NCI-H146 treated with DMSO at 0.1 percent for 48 hours (cell line): ENCODE results near the gene AMBRA1.

ENCODE experiments used
- DNase-seq: peaks from one replicate; lab custom pipeline; 2025; ENCODE audit not compliant: unreplicated experiment; lab: John Stamatoyannopoulos, UW

Gene AMBRA1

DNA sequence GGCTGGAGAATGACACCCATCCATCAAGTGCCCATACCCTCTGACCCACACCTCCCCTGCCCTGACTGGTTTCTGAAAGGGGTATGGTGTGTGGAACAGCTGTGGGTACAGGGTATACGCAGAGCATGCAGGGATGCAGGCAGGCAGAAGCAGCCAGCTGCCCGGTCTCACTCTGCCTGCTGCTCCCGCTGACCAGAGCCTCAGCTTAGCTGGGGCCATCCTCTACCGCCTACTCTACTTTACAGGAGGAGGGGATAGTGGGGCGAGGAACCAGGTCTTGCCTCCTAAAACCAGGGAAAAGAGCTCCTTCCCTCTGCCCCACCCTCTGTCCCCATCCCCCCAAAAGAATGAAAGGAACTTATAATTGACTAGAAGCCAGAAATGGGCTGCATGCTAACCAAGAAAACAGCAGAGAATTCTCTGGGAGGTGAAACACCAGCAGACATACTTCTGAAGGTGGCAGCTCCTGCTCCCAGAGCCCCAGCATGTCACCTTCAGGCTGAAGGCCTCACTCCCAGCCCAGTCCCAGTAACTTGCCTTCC, 189.3 kb downstream of the AMBRA1 start:
- DNase-seq, result no peak

DNA sequence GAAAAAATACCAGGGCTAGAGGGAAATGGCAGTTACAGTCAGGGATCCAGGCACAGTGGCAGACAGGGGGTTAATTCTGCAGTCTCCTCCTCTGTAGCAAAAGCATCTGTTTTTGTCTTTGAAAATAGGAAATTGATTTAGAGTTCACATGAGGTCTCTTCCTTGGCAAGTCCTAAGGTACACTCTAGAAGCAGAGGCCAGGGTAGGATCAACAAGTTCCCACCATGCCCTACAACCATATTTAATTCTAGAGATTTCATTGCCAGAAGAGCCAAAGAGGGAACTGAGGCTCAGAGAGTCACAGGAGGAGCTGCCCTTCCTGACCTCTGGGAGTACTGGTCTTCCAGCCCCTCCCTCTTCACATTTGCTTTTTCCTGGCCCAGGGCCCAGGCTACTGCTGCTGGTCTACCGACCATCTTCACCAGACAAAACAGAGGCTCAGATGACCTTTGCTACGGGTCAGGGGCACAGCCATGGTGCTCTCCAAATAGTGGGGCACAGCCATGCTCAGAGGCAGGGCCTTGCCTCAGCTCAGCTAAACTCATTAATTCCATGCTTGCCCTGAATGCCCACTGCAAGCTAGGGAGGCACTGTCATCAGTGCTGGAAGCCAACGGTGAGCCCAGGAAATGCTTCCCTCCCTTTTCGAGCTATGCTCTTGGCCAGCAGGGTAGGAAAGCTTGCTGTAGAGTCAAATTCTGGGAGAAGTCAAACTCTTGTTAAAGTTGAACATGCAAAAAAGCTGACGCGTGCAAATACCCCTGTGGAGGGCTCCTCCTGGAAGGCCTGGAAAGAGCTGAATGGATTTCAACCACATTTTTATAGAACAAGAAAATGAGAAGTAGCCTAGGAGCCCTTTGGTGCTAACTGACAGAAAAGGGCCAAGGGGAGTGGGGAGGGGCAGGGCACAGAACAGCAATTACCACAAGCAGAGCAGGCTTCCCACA, 190.6 kb downstream of the AMBRA1 start:
- DNase-seq, result no peak

DNA sequence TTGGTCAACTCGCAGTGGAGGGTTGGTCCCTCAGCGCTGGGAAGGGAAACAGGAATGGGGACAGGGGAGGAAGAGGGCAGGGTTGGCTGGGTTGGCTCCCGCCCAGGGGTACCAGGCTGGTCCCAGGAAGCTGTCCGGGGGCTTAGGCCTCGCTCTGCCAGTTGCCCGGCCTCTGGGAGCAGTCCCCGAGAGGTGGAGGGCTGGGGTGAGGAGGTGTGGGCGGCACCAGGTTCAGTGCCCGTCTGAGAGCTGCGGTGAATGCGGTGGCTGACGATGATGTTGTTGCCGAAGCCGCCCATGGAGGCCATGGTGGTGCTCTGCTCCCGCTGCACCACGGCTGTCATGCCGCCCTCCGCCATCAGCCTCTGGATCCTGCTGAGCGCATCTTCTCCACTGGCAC, 196.3 kb downstream of the AMBRA1 start:
- DNase-seq, result no peak

DNA sequence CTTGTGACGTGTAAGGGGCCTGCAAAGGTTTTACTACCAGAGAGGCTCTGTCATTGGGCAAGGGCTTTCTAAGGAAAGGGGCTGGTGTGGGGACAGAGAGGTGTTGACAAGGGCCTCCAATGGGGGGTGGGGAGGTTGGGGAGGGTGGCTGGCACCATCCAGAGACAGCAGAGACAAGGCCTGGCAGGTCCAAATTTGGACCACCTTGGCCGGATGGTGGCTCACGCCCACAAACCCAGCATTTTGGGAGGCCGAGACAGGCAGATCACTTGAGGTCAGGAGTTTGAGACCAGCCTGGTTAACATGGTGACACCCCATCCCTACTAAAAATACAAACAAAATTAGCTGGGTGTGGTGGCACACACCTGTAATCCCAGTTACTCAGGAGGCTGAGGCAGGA, 200.1 kb downstream of the AMBRA1 start:
- no peak for DNase-seq

DNA sequence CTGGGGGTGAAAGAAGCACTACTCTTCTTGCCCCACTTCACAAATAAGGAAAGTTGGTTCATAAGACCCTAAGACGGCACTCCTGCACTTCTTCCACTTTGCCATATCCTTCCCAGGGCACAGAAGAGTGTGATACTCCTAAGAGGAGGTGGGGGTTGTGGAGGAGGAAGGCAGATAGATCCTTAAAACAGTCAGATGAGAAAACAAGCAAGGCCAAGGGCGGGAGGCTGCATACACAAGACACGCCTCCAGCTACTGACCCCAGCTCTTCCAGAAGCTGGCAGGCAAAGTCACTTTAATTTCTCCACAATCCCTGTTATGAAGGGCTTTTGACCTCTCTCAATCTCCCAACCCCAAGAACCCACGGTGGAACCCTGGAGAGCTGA, 200.6 kb downstream of the AMBRA1 start:
- no peak for DNase-seq

DNA sequence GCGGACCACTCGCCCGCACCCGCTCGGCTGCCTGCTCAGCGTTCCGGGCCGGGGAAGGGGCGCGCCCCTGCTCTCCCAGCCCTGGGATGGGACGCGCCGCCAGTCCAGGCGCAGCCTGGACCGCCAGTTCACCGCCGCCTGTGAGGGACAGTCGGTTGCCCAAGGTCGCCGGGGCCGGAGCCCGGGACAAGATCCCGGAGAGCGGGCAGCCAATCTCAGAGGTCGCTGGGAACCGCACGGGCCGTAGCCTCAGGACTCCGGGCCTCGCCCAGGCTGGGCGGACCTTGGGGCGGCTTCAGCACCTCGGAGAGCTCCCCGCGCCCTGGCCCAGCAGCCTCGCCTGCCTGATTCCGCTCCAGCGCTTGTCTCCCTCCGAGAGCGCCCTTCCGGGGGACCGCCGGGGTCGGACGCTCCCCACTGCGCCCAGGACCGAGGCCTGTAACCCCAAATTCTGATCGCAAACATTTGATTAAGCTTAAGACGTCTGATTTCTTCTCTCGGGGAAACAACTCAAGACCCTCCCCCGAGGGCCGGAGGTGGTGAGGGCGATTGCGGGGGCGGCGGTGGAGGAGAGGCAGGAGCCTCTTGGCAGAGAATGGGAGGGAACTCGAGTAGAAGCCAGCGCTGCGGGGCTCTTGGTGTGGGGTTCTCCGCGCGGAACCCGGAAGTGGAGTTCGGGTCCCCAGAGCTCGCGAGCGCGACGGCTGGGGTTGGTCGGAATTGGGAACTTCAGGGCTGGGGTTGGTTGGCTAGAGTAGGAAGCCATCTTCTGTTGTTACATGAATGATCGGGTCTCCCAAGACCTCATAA, 201.2 kb downstream of the AMBRA1 start:
- DNase-seq, result no peak

DNA sequence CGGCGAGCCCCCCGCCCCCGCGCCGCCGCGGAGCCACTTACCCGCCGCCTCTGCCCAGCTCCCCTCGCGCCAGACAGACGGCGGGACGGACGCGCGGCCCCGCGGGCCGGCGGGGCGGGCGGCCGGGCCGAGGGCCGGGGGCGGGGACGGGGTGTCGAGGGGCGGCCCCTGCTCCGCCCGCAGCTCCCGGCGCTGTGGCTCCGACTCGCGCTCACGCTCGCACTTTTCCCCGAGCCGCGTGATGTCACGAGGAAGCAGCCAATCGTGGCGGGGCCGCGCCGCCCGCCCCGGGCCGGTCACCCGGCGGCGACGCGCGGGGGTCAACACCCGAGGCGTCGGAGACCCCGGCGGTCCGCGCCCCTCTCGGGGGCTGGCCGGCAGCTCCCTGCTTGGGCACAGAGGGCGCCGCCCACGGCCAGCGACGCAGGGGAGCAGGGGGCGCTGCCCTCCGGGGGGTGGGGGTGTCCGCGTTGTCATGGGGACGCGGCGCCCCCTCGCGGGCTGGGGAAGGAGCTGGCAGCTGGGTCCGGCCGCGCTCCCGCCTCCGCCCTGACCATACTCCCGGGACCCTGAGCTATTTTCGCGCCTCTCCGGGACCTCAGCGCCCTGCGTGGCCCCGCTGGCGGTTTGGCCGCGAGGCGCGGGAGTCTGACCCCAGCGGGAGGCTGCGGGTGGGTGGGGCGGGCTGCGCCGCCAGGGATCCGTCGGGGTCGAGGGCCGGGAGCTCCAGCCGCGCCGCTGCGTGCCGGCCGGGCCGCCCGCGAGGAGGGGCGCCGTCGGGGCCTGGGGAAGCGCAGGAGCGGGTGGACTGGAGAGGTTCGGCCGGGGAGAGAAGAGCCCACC, 202.0 kb downstream of the AMBRA1 start, which contains the start of gene CHRM4:
Gene CHRM4 (minus strand): TSS at position 199 of the 843 bp plus-strand sequence. CDS start 5,219 bp downstream, outside the sequence.
- DNase-seq, result peak; percentile 53

DNA sequence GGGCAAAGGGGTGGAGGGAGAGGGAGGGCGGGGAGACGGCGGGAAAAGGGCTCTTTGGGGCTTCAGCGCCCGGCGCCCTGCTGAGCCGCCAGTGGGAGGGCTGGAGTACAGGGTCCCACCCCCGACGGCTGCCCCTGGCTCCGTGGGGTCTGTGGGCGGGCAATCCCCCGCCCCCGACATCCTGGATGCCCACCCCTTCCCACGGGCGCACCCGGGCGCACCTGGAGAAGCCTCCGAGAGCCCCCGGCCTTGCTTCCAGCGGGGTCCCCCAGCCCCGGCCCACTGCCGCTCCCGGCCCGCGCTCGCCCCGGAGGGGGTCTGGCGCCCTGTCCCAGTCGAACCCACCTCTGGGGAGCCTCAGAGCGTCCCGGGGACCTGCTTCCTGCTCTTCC, 202.6 kb downstream of the AMBRA1 start:
- no peak for DNase-seq

DNA sequence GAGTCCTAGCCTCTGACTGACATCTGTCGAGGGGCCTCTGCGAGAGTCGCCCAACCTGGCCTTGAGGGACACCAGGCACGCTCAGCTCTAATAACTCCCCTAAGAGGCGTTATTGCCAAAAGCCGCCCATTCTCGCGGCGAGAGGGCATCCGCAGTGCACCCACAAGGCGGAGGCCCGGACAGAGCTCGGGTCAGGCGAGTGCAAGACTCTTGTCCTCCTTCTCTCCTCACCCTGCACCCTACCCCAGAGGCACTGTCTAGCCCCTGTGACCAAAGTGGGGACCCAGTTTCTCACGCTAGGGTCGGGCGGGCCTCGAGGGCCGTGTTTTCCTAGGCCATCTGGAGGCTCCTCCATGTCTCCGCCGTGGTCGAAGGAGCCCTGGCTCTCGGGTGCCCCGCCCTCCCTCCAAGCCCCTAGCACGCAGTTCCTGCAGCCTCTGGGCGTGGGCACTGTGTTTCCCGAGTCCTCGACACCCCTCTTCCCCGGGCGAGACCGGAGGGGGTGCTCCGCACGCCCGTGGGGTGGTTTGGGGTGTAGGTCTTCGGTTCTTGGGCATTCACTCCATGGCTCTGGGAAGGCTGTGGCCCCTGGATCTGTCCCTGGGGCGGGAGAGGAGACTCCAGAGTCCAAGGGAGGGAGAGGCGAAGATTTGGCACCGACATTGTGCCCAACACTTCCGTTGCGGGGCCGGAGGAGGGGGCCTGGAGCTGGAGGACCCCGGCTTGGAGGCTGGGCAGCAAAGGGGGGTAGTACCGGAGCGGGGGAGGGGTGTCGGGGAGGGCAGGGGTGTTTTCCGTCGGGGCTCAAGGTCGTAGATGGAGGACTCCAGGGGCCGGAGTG, 203.3 kb downstream of the AMBRA1 start:
- DNase-seq, result no peak

DNA sequence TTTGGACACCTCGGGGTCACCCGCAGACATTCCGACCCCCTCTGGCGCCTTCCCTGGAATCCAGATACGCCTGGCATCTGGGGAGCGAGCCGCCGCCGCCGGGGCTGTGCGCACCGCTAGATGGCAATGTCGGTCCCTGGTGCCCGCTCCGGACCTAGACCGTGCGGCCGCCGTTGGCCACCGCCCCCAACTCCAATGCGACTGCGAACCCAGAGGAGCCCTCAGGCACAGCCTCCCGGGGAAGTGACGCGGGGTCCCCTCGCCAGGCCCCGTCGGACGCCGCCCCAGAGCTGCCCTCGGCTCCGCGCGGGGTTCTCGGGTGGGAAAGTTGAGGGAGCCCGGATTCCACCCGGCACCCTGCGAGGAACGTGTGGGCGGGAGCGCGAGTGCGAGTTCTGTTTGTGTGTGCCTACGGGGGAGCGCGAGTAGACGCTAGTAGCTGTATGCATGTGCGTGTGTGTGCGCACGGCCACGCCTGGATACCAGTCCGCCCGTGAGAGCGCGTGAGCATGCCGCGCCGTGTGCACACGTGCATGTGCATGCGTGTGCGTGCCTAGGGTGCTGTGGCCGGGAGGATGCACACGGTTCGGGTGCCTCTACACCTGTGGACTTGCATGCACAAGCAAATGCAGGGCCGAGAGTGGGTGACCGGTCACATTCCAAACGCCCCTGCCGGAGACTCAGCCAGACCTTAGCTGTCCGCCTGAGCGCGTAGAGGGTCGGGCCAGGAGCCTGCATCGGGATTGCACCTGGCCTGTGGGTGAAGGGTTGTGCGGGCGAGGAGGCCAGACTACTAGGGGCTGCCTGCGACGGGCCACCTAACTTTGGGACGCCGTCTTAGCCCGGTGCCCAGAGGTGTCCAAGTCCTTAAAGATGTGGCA, 204.1 kb downstream of the AMBRA1 start:
- peak; percentile 35 for DNase-seq

DNA sequence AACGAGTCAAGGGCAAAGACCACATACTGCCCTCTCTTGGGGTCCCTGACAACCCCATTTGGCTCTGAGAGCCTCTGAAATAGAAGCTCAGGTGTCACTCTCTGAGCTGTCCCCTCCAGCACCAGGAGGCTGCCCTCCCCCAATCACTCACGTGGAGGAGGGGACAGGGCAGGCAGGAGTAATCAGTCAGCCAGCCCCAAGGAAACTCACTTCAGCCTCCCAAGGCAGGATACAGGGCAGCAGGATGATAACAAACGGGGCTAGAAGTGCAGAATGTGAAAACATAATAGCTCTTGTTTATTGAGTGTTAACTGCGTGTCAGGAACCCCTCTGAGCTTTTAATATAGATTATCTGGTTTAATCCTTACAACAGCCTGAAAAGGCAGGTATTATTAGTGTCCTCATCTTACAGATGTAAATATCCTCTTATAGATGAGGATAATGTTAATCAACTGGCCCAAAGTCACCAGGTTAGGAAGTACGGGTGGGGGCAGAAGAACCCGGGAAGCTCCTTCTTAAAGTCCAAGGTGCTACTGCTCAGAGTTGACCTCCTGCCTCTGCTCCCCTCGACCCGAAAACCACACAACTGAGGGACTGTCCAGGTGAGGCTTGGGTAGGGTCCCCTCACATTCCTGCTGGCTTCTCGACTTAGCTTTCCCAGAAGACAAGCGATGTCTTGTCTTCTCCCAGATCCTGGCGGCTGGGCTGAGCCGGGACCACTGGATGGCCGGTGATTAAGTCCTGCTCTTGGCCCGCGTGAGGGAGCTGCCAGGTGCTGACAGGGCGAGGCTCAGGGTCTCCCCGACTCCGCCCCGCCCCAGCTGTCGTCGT, 205.0 kb downstream of the AMBRA1 start:
- DNase-seq, result no peak

DNA sequence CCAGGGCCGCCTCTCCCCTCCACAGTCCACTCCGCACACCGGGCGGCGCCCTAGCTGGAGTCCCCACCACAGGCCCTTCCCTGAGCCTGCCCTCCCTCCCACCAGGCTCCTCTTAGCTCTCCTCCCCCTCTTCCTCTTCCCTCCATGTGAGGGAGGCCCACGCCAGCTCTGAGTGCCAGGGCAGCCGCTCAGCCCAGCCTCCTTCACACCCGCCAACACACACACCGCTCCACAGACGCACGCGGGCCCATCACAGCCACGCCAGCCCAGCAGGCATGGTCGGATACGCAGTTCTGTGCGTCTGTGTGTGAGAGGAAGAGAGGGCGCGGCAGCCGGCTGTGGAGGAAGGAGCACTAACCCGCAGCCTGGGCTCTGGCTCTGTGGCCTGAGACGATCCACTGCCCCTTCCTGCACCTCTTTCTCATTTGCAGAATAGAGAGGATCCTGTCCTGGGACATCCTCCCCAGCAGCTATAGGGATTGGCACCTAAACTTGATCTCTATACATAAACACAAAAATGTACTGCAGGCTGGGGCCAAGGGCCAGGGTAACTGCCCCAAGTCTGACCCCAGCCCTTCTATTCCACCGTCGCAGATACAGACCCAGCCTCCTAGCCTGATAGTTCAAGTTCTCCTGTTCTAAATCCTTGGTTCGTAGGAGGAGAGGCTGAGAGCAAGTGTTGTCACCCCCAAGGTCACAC, 205.8 kb downstream of the AMBRA1 start:
- DNase-seq, result no peak

DNA sequence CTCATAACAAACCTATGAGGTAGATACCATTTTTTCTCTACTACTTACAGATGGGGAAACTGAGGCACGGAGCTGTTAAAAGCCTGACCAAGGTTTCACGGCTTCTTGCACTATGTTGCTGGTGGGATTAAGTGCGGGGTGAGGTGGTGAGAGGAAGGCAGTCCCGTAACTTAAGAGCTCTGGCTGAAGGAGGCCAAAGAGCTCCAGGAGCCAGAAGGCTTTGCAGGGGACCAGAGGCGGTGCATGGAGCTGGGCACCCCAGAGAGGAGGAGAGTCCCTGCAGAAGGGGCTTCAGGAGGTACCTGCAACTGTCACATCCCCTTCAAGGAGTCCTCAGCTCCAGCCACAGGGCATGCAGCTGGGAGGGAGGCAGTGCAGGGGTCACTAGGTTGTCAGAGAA, 206.4 kb downstream of the AMBRA1 start:
- no peak for DNase-seq

DNA sequence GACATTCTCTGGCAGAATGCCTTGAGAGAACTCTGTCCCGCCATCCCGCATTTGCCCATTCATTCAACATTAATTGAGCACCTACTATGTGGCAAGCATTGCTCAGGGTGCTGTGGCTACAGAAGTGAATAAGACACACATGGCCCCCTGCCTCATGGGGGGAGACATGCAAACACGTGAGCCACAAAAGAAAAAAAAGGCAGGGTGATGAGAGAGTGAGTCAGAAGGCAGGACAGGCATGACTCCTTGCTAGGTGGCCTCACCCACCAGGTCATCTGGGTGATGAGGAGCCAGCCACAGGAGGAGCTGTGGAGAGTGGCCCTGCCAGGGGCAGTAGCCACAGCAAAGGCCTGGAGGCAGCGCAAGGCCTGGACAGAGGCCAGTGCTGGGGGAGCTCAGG, 207.1 kb downstream of the AMBRA1 start:
- no peak for DNase-seq

DNA sequence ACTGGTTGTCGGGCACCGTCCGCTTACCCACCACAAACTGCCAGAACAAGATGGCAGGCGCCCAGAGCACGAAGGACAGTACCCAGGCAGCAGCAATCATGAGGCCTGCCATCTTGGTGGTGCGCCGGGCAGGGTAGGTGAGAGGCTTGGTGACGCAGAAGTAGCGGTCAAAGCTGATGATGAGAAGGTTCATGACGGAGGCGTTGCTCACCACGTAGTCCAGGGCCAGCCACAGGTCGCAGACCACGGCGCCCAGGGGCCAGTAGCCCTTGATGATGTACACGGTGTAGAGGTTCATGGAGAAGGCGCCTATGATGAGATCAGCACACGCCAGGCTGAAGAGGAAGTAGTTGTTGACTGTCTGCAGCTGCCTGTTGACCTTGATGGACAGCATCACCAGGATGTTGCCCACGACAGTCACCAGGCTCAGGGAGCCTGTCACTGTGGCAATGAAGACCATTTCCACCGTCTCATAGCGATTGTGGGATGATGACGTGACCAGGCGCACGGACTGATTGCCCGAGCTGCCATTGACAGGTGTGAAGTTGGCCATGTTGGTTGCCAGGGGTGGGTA, 207.7 kb downstream of the AMBRA1 start:
- no peak for DNase-seq

DNA sequence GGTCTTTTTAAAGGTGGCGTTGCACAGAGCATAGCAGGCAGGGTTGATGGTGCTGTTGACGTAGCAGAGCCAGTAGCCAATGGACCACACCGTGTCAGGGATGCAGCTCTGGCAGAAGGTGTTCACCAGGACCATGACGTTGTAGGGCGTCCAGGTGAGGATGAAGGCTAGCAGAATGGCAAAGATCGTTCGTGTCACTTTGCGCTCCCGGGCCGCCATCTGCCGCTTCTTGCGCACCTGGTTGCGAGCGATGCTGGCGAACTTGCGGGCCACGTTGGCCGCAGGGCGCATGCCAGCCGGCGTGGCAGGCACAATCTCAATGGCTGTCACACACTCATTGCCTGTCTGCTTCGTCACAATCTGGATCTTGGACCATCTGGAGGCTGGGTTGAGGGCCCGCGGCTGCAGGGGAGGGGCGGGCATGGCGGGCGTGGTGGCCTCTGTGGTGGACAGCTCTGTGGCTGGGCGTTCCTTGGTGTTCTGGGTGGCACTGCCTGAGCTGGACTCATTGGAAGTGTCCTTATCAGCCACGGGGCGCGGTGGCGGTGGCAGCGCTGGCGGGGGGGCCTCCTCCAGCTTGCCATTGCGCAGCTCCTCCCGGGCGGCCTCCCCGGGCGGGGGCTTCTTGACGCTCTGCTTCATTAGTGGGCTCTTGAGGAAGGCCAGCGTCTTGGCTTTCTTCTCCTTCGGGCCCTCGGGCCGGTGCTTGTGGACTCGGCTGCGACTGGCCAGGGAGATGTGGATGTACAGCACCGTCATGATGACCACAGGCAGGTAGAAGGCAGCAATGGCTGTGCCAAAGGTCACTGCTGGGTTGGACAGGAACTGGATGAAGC, 208.4 kb downstream of the AMBRA1 start:
- DNase-seq, result no peak
